Natural killer cell treated with Interleukin-12 subunit alpha and Interleukin-12 subunit beta and Interleukin-15 and Interleukin-18, amount 100 ng/mL, for 72 hours (primary cell): ENCODE results near the gene PRDM10. TPM values are rescaled to one million over a fixed set of nuclear protein-coding genes. Genes with fewer than 3 reads are reported as not detected.
"Not testable (repeated sequence)": the region's sequence is repeated elsewhere in the genome, so short reads cannot be mapped to it uniquely, and the experiment has no call there.

Experiments used
- ATAC-seq, 2 donors: fragments of 150-1000 bp; cut with Tn5 transposase in 1 of 2; sonication (Bioruptor Pico), chemical (Tn5 transposase) in 1 of 2; 2 replicates each; pipeline ENCODE4 v1.10.0; 2021
- DNase-seq: peaks from one replicate; pipeline ENCODE4 v3.0.0; 2022; ENCODE audit warnings: low spot score
- H3K27ac Mint-ChIP-seq, 2 donors: 1 replicate in 1 of 2; 2 replicates in 1 of 2; pipeline ENCODE4 v1.8.0; 2022; ENCODE audit warnings: mixed read lengths in 2 of 2, mild to moderate bottlenecking in 1 of 2, moderate library complexity in 1 of 2
- H3K27me3 Mint-ChIP-seq, 2 donors: 1 replicate in 1 of 2; 2 replicates in 1 of 2; pipeline ENCODE4 v1.8.0; 2022; ENCODE audit warnings: mixed read lengths in 2 of 2
- H3K36me3 Mint-ChIP-seq: one replicate; pipeline ENCODE4 v1.8.0; 2022; ENCODE audit warnings: mixed read lengths
- H3K4me1 Mint-ChIP-seq, 2 donors: 1 replicate in 1 of 2; 2 replicates in 1 of 2; pipeline ENCODE4 v1.8.0; 2022; ENCODE audit warnings: low read depth in 2 of 2, mixed read lengths in 2 of 2, mild to moderate bottlenecking in 1 of 2
- H3K4me3 Mint-ChIP-seq: one replicate; pipeline ENCODE4 v1.8.0; 2022; ENCODE audit warnings: mixed read lengths
- H3K9me3 Mint-ChIP-seq: 2 replicates; pipeline ENCODE4 v1.8.0; 2022; ENCODE audit warnings: mixed read lengths
- total RNA-seq, 2 donors: library from RNA; stranded (reverse); gene quantifications; one replicate each; pipeline ENCODE4 v1.2.3, GENCODE V29; 2022

The PRDM10 gene
- total RNA-seq, 2 donors from 2014 or later = 14.6 to 18.7 TPM

DNA sequence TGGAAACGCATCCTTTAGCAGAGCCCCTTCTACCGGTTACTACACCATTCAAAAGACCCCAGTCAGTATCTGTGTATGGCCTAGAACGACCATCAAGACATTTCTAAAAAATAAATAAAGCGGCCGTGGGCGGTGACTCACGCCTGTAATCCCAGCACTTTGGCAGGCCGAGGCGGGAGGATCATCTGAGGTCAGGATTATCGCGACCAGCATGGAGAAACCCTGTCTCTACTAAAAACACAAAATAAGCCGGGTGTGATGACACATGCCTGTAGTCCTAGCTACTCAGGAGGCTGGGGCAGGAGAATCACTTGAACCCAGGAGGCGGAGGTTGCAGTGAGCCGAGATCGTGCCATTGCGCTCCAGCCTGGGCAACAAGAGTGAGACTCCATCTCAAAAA is 134.0 kb downstream of the PRDM10 start:
- peaks cover 25% of the 10 kb centered on the region for H3K36me3 Mint-ChIP-seq
- not testable (repeated sequence) for H3K4me3 Mint-ChIP-seq

DNA sequence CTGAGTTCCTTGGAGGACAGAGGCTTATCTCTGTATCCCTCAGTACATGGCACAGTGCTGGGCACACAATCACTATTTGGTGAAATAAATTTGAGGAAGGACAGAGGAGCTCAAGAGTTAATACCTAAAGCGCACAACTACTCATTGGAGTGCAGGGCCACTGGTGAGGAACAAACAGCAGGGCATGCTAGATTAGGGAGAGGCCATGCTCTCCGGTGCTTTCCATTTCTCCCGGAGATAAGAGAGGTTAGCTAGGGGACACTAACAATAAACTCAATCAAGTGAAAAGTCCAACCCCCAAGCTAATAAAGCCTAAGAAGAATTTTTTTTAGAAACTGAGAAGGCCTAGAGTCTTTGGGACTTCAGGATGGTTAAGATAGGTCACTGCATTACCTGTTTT is 136.3 kb downstream of the PRDM10 start:
- no peak for ATAC-seq
- no peak for DNase-seq
- H3K4me1 Mint-ChIP-seq = no peaks in the 10 kb centered on the region
- peaks cover 14% of the 10 kb centered on the region for H3K36me3 Mint-ChIP-seq
- no peak overlapping the region for H3K4me3 Mint-ChIP-seq
- H3K9me3 Mint-ChIP-seq = no peaks in the 10 kb centered on the region
- no peaks in the 10 kb centered on the region for H3K27me3 Mint-ChIP-seq
- peak overlapping the region in 1 of 2 donors; percentile 17 for H3K27ac Mint-ChIP-seq

More for the DNA sequence above, 134.0 kb downstream of the PRDM10 start:
- not testable (repeated sequence) for H3K9me3 Mint-ChIP-seq, DNase-seq, H3K4me1 Mint-ChIP-seq, H3K27me3 Mint-ChIP-seq, H3K27ac Mint-ChIP-seq, ATAC-seq

DNA sequence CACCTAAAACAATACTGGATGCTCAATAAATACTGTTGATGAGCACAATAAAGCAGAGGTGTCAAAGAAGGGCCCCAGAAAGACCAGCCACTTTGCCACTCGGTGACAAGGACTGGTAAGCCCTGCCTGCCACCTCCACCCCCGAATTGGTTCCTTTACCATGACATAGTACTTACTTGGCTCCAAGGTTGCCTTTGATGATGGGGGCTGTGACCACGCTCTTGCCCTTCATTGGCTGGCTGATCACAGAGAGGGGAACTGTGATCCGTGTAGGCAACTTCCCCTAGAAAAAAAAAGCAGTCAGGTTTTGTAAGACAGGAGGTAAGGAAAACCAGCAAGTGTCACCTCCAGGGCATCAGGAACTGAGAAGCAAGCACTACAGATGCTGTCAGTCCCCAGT is 136.9 kb downstream of the PRDM10 start:
- ATAC-seq = no peak
- Mint-ChIP-seq H3K4me1 (no peaks in the 10 kb centered on the region), H3K27me3 (no peaks in the 10 kb centered on the region), H3K36me3 (peaks cover 8% of the 10 kb centered on the region), H3K4me3 (no peak overlapping the region), H3K27ac (no peak overlapping the region), H3K9me3 (no peaks in the 10 kb centered on the region)
- DNase-seq = no peak

DNA sequence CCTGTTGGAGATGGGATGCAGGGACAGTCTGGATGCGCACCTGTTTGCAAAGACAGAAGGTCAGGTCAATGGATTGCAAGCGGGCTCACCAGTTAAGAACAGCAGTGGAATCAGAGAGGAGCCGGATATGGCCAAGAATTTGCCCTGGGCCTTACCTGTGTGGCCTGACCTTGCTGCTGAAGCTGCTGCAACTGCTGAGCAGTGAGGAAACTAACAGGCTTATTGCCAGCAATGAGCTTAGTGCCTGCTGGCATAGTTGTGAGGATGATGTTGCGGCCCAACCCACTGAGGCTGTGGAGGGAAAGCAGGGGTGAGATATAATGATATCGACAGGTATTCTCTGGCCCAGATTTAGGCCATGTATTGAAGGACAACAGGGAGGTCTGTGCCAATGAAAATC is 137.8 kb downstream of the PRDM10 start:
- Mint-ChIP-seq H3K27ac (no peak overlapping the region), H3K36me3 (peaks cover 6% of the 10 kb centered on the region), H3K27me3 (no peaks in the 10 kb centered on the region), H3K4me1 (no peaks in the 10 kb centered on the region), H3K9me3 (no peaks in the 10 kb centered on the region), H3K4me3 (no peak overlapping the region)
- no peak for DNase-seq
- ATAC-seq = no peak

DNA sequence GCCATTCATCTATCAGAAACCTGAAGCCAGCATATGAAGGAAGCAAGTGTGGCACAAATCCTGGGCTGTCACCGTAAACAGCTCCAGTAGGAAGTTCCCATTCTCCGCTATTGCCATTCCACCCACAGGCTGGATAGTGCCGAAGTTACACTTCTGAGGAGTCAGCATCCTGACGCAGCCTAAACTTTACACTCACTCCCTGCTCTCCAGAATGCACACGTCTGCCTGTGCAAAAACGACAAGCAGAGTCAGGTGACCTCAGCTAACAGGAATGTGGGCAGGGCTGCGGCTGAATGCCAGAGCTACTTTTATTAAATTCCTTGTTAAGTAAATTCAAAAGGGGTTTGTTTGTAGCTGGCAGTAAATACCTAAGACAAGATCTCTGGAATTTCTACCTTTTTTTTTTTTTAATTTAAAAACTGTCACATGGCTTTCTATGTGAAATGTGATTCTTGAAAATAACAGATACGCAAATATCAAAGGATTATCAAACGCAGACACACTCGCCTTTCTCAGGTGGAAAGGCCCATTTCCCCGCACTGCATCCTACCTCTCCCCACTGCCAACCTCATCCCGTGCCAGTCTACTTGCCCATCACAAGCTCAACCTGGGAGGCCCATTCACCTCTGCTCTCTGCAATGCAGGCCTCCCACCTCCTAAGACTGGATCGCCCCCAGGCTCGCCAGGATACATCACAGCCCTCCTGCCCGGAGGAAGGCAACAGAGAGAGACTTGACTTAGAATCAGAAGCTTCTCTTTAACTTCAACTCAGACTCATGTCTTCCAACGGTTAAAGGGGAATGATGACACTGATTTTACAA is 140.7 kb downstream of the PRDM10 start:
- no peak overlapping the region for H3K4me3 Mint-ChIP-seq
- H3K36me3 Mint-ChIP-seq = no peaks in the 10 kb centered on the region
- DNase-seq (no peak), ATAC-seq (no peak)
- no peaks in the 10 kb centered on the region for H3K27me3 Mint-ChIP-seq
- no peak overlapping the region for H3K27ac Mint-ChIP-seq
- H3K4me1 Mint-ChIP-seq = no peaks in the 10 kb centered on the region
- H3K9me3 Mint-ChIP-seq = no peaks in the 10 kb centered on the region

DNA sequence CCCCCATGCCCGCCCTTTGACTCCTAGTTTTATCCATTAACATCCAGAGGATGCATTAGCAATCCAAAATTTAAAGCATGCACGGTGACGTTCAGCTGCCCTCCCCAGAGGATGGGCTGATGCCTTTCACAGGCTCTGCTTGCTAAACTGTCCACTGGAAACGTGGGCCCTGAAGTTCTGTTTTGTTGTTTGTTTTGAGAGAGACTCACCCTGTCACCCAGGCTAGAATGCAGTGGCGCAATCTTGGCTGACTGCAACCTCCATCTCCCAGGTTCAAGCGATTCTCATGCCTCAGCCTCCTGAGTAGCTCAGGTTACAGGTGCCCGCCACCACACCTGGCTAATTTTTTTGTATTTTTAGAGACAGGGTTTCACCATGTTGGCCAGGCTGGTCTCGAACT is 146.6 kb downstream of the PRDM10 start:
- H3K4me1 Mint-ChIP-seq = peaks cover 0 to 7% of the 10 kb centered on the region in 2 donors
- H3K4me3 Mint-ChIP-seq = no peak overlapping the region
- H3K9me3 Mint-ChIP-seq = no peaks in the 10 kb centered on the region
- no peak for DNase-seq
- peaks cover 0 to 5% of the 10 kb centered on the region in 2 donors for H3K27me3 Mint-ChIP-seq
- no peak for ATAC-seq
- H3K27ac Mint-ChIP-seq = no peak overlapping the region
- no peaks in the 10 kb centered on the region for H3K36me3 Mint-ChIP-seq

DNA sequence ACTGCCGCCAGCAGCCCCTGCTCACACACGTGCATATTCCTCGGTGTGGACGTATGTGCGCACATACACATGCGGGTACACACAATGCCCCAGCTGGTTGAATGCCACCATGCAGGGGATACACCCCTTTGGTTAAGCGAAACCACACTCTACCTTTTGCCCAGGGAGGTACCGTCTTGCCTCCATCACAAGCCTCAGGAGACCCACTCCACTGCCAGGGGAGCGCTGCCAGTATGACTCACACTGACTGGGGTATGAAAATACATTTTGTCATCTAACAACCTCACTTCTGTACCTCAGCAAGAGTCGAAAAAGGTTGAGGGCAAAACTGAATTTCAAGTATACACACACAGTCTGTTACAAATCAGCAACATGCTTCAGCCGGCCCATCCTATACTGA is 147.5 kb downstream of the PRDM10 start:
- no peak overlapping the region for H3K27ac Mint-ChIP-seq
- no peak for DNase-seq
- peaks cover 0 to 7% of the 10 kb centered on the region in 2 donors for H3K4me1 Mint-ChIP-seq
- no peaks in the 10 kb centered on the region for H3K9me3 Mint-ChIP-seq
- peak in 1 of 2 donors; percentile 9 for ATAC-seq
- no peaks in the 10 kb centered on the region for H3K36me3 Mint-ChIP-seq
- H3K27me3 Mint-ChIP-seq = peaks cover 0 to 5% of the 10 kb centered on the region in 2 donors
- H3K4me3 Mint-ChIP-seq = no peak overlapping the region

DNA sequence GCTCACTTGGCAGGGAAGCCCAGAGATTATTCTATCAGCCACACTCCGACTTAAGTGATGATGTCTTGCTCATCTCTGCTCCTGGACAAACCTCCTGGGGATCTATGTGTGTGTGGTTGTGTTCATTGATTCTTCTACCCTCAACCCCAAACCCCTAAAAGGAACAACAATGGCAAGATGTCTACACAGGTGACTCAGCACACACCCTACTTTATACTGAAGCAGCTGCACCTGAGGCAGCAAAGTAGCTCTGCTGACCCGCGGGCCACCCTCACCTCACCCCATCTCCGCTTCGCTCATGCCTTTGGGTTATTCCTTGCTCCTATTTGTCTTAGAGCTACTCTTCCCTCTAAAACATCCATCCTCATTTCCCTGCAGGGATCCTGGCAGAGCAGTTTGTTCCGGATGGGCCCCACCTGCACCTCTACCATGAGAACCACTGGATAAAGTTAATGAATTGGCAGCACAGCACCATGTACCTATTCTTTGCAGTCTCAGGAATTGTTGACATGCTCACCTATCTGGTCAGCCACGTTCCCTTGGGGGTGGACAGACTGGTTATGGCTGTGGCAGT is 148.3 kb downstream of the PRDM10 start:
- no peak for DNase-seq
- peaks cover 0 to 7% of the 10 kb centered on the region in 2 donors for H3K4me1 Mint-ChIP-seq
- H3K27me3 Mint-ChIP-seq = peaks cover 0 to 5% of the 10 kb centered on the region in 2 donors
- H3K4me3 Mint-ChIP-seq = no peak overlapping the region
- ATAC-seq = peak in 1 of 2 donors; percentile 18
- peak overlapping the region in 1 of 2 donors; percentile 19 for H3K27ac Mint-ChIP-seq
- H3K36me3 Mint-ChIP-seq = no peaks in the 10 kb centered on the region
- no peaks in the 10 kb centered on the region for H3K9me3 Mint-ChIP-seq

DNA sequence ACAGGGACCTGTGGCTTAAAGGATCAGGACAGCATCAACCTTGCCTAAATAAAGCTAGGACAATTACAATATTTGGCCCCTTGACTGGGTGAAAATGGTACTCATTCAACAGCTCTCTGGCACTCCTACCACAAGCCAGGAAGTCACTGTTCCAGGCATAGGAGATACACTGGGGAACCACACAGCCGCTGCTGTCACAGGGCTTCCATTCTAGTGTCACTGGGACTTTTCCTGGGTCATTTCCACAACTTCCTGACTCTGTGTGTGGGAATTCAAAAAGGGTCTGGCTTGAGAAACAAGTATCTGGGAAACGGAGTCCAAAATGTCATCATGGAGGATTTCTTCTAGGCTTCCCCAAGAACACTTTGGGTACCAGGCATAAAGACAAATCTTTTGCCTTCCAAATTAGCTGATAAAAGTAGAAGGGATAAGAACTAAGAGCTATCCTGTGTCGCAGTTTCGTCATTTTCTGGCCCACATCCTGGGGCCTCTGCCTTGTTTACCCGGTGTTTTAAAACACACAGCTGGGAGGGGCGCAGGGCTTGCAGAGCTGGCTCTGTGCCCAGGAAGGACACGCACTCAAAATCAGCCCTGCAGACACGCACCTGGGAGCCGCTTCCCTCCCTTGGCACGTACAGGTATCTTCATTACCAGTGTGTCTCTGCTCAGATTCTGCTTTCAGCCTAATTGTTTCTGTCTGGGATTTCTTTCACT is 149.0 kb downstream of the PRDM10 start:
- Mint-ChIP-seq H3K36me3 (no peaks in the 10 kb centered on the region), H3K9me3 (no peaks in the 10 kb centered on the region), H3K27ac (no peak overlapping the region), H3K4me1 (peaks cover 0 to 7% of the 10 kb centered on the region in 2 donors), H3K4me3 (no peak overlapping the region), H3K27me3 (peaks cover 0 to 5% of the 10 kb centered on the region in 2 donors)
- DNase-seq (no peak), ATAC-seq (peak in 1 of 2 donors; percentile 40)

DNA sequence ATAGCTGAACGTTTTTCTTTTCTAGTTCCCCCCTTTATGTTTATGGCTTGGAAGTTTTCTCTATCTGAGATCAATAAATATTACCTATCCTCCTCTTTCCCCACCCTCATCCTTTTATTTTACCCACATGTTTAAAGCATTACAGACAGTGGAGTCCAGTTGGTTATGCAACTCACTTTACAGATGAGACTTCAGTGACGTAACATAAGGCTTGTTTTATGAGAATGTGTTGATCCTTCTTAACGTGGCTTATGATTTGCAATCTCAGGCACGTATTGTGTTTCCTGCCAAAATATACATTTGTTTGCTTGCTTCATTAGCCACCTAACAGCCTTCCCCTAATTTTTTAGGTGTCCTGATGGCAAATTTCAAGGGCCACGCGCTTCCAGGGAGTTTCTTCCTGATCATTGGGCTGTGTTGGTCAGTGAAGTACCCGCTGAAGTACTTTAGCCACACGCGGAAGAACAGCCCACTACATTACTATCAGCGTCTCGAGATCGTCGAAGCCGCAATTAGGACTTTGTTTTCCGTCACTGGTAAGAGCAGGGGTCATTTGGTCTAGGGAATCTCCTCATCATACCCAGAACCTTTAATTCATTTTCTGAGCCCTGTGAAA is 150.4 kb downstream of the PRDM10 start:
- H3K4me1 Mint-ChIP-seq = peaks cover 0 to 7% of the 10 kb centered on the region in 2 donors
- H3K4me3 Mint-ChIP-seq = no peak overlapping the region
- H3K27me3 Mint-ChIP-seq = peaks cover 0 to 5% of the 10 kb centered on the region in 2 donors
- no peaks in the 10 kb centered on the region for H3K36me3 Mint-ChIP-seq
- DNase-seq (no peak), ATAC-seq (no peak)
- no peak overlapping the region for H3K27ac Mint-ChIP-seq
- H3K9me3 Mint-ChIP-seq = no peaks in the 10 kb centered on the region

Other genes with a start within 250 kb of the PRDM10 start
- gene TMEM45B, start 187.0 kb downstream of the PRDM10 start, total RNA-seq = not detected
- 10 to 100 TPM; 34.1 to 45.2 TPM for gene NFRKB, start 107.3 kb downstream of the PRDM10 start, total RNA-seq
- 10 to 100 TPM; 37.9 to 56.2 TPM for gene APLP2, start 67.1 kb upstream of the PRDM10 start, total RNA-seq
- under 1 TPM in 1 of 2 donors, not detected in 1; 0.17 TPM for gene ST14, start 156.9 kb upstream of the PRDM10 start, total RNA-seq